Activated T-helper 1 cell treated with anti-CD3 and anti-CD28 coated beads, Interleukin-12 subunit alpha, Interleukin-12 subunit beta, Interleukin-2, Interleukin-4 antibody, amounts not matched to agents 30 ng/mL and 10 ng/mL and 1 ng/mL, durations not matched to agents 14 hours and 24 hours and 36 hours (primary cell): ENCODE results near the gene NEK8. TPM values are rescaled to one million over a fixed set of nuclear protein-coding genes. Genes with fewer than 3 reads are reported as not detected.
"Not testable (repeated sequence)": the region's sequence is repeated elsewhere in the genome, so short reads cannot be mapped to it uniquely, and the experiment has no call there.

Experiments used
- DNase-seq: peaks from one replicate; pipeline ENCODE4 v3.0.0; 2021; ENCODE audit warnings: low spot score
- H3K27ac Mint-ChIP-seq: one replicate; pipeline ENCODE4 v1.8.0; 2021; ENCODE audit warnings: mild to moderate bottlenecking, mixed read lengths
- H3K27me3 Mint-ChIP-seq: one replicate; pipeline ENCODE4 v1.8.0; 2022; ENCODE audit warnings: mild to moderate bottlenecking, moderate library complexity, mixed read lengths; ENCODE audit not compliant: insufficient read depth
- H3K36me3 Mint-ChIP-seq: one replicate; pipeline ENCODE4 v1.8.0; 2021; ENCODE audit warnings: low read depth, mixed read lengths
- H3K4me1 Mint-ChIP-seq: one replicate; pipeline ENCODE4 v1.8.0; 2021; ENCODE audit warnings: low read depth, mixed read lengths
- H3K4me3 Mint-ChIP-seq: one replicate; pipeline ENCODE4 v1.8.0; 2021; ENCODE audit warnings: mild to moderate bottlenecking, moderate library complexity, mixed read lengths
- H3K9me3 Mint-ChIP-seq: one replicate; pipeline ENCODE4 v1.8.0; 2021; ENCODE audit warnings: mixed read lengths
- intact Hi-C: fragments of 100-400 bp; cut with micrococcal nuclease; formaldehyde crosslinking; loops from one replicate; pipeline ENCODE4 v1.15.1; 2024
- total RNA-seq: library from RNA; stranded (reverse); gene quantifications from 2 replicates; pipeline ENCODE4 v1.2.3, GENCODE V29; 2022

The NEK8 gene
- total RNA-seq, 1 donor from 2014 or later, result 5.2 TPM

DNA sequence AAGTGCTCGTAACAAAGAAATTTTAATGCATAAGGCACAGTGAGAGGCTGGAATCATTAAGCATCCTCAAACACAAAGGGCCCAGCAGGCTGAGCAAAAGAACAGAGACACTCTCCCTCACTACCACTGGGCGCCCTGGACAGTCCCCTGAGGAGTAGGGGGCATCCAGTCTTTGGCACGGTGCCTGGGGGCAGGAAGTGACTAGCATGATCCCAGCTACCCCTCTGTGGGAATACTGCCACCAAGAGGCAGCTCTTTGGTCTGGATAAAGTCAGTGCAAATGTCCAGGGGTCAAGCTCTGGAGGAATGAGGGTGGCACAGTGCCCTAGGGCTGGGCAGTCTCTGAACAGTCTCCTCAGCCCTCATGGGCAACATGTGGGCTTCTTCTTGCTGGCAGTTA, 14.3 kb upstream of the NEK8 start:
- Mint-ChIP-seq H3K36me3 (peaks cover 3% of the 10 kb centered on the region), H3K27ac (no peak overlapping the region), H3K4me1 (peaks cover 33% of the 10 kb centered on the region), H3K27me3 (peaks cover 21% of the 10 kb centered on the region), H3K9me3 (no peaks in the 10 kb centered on the region), H3K4me3 (no peak overlapping the region)
- intact Hi-C loops, result loop anchor here (10.0 kb wide), 1 partner anchor 681 kb away; the partner anchor contains the start of gene TAOK1
- no peak for DNase-seq

DNA sequence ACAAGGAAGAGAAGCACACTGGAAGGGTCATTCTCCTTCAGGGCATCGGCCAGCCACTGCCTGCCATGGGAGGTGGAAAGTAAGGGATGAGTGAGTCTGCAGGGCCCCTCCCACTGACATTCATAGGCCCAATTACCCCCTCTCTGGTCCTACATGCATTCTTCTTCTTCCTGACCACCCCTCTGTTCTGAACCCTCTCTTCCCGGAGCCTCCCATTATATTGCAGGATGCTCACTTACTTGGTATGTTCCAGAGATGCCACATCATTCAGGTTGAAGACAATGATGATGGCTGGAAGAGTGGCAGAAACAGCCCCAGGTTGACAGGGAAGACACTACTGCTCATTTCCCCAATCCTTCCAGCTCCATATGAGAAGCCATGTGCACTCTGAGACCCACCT, 13.4 kb upstream of the NEK8 start:
- Mint-ChIP-seq H3K36me3 (peaks cover 9% of the 10 kb centered on the region), H3K27me3 (peaks cover 23% of the 10 kb centered on the region), H3K4me3 (no peak overlapping the region), H3K27ac (no peak overlapping the region), H3K9me3 (no peaks in the 10 kb centered on the region), H3K4me1 (peaks cover 35% of the 10 kb centered on the region)
- DNase-seq, result no peak
- intact Hi-C loops, result loop anchor here (10.0 kb wide), 1 partner anchor 680 kb away; the partner anchor contains the start of gene TAOK1

DNA sequence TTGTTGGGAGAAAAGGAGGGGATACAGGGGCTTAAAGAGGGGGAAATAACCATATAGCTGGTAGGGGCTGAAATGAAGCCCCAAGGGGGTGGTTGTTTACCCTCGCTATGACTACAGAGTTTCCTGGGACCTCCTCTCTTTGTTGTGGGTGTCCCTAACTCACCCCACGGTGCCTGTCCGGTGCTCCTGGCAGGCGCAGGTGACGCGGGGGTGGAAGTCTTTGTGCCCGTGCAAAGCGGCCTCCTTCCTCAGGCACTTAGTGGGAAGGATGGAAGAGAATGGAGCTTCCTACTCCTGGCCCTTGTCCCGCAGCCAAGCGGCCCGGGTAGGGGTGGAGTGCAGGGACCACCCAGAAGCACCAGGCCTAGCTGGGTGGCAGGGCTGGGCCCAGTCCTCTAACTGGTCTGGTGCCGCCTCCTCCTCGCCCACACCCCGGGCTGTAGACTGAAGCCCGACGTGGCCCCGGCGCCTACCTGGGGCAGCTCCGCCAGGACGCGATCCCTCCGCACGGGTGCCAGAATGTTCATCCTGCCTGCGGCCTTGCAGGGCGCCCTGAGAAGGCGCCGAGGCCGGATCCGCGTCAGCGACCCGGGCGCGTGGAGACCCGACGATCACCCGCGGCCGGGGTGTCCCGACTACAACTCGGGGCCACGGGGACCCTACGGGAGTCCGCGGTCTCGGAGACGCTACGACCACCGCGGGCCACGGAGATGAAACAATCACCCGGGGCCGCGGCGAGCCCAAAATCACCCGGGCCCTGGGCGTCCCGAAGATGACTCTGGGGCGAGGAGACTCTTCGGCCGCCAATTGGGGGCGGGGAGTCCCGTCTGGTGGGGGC, 11.6 kb upstream of the NEK8 start:
- Mint-ChIP-seq H3K9me3 (no peaks in the 10 kb centered on the region), H3K27me3 (peaks cover 23% of the 10 kb centered on the region), H3K4me1 (peaks cover 36% of the 10 kb centered on the region), H3K4me3 (no peak overlapping the region), H3K27ac (no peak overlapping the region), H3K36me3 (peaks cover 23% of the 10 kb centered on the region)
- no peak for DNase-seq
- intact Hi-C loops, result loop anchor here (10.0 kb wide), 1 partner anchor 678 kb away; the partner anchor contains the start of gene TAOK1

DNA sequence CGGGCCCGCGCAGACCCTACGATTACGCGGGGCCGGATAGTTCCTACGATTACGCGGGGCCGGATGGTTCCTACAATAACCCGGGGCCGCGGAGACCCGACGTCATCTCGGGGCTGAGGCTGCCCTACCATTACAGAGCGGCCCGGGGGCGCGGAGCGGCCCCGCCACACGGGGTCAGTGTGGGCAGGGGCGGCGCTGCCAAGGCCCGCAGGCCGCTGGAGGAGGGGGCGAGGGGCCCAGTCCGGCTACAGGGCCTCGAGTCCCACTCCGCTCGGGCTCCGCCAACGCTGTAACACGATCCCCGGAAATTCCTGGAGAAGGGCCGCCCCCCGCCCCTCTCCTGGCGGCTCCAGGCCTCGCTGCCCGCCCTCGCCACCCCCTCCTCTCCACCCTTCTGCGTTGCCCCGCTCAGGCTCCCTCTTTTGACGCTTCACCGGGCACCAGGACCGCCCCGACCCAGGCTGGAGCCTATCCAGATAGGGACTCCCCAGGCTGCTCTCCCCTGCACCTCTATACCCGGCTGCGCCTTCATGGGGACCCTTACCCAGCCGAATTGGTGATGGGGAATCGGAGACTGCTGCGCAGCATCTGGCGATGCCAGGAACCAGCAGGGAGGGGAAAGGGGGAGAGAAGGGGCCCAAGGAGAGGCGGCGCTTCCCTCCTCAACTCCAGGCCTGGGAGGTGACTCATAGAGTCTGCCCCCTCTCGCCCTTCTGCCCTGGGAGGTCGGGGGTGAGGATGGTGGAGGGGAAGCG, 10.8 kb upstream of the NEK8 start, which contains the start of gene RAB34:
RAB34 (minus strand) TSS at position 291 of the 755 bp plus-strand sequence. CDS start 602 bp downstream, outside the sequence.
- Mint-ChIP-seq H3K4me1 (peaks cover 35% of the 10 kb centered on the region), H3K27me3 (peaks cover 23% of the 10 kb centered on the region), H3K9me3 (no peaks in the 10 kb centered on the region), H3K4me3 (peak within 1 kb of the TSS; percentile 65), H3K36me3 (peaks cover 31% of the 10 kb centered on the region), H3K27ac (peak within 1 kb of the TSS; percentile 73)
- no peak for DNase-seq
- intact Hi-C loops, result loop anchor here (2.0 to 10.0 kb wide), 4 partner anchors 73 to 677 kb away; partner anchors contain the start of genes BLTP2, IFT20, SPAG5 and TAOK1

DNA sequence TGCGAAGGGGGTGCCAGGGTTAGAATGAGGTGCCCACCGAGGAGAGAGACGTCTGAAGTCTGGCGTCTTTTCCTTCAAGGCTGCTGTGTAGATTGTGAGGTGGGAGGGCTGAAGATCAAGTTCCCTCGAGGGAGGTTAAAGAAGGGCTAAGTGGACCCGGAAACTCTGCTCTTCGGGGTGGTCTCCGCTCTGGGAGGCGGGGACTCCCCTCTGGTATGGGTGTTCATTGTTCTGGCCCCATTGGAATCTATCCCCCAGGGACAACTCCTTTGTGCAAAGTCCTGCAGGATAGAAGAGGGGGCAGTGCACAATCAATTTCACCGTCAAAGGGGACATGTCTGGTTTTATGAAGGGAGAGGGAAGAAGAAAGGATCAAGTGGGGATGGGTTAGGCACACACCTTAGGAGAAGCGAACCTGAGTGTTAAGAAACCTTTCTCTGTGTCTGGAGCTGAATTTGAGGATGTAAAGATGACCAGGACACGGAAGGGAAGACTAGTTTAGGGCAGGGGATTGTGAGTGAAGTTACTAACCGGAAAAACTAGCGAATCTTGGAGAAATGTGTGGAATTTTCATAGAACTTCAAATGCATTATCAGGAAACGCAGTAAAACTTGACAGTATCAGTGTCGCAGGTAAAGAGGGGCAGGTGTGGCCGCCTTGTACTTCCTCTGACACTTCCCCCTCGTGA, 10.1 kb upstream of the NEK8 start:
- Mint-ChIP-seq H3K9me3 (no peaks in the 10 kb centered on the region), H3K4me1 (peaks cover 39% of the 10 kb centered on the region), H3K36me3 (peaks cover 36% of the 10 kb centered on the region), H3K4me3 (peak overlapping the region; percentile 65), H3K27ac (peak overlapping the region; percentile 73), H3K27me3 (peaks cover 23% of the 10 kb centered on the region)
- DNase-seq, result no peak
- intact Hi-C loops, result loop anchor here (1.0 to 10.0 kb wide), 7 partner anchors 7 to 676 kb away; partner anchors contain the start of genes BLTP2, IFT20, NEK8 and PROCA1

DNA sequence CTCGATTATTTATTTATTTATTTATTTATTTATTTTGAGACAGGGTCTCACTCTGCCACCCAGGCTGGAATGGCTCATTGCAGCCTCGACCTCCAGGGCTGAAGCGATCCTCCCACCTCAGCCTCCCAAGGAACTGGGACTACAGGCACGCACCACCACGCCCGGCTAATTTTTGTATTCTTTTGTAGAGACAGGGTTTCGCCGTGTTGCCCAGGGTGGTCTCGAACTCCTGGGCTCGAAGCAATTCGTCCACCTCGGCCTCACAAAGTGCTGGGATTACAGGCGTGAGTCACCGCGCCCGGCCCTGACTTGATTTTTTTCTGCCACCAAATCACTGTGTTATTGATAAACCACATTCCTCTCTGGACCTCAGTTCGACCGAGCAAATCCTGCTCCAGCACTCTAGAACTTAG, 9.6 kb upstream of the NEK8 start:
- DNase-seq, result no peak
- Mint-ChIP-seq H3K4me3 (peak overlapping the region; percentile 100), H3K27me3 (peaks cover 23% of the 10 kb centered on the region), H3K9me3 (no peaks in the 10 kb centered on the region), H3K36me3 (peaks cover 38% of the 10 kb centered on the region), H3K4me1 (peaks cover 44% of the 10 kb centered on the region), H3K27ac (peak overlapping the region; percentile 92)
- intact Hi-C loops, result loop anchor here (1.0 to 10.0 kb wide), 7 partner anchors 8 to 676 kb away; partner anchors contain the start of genes BLTP2, IFT20, NEK8 and PROCA1

DNA sequence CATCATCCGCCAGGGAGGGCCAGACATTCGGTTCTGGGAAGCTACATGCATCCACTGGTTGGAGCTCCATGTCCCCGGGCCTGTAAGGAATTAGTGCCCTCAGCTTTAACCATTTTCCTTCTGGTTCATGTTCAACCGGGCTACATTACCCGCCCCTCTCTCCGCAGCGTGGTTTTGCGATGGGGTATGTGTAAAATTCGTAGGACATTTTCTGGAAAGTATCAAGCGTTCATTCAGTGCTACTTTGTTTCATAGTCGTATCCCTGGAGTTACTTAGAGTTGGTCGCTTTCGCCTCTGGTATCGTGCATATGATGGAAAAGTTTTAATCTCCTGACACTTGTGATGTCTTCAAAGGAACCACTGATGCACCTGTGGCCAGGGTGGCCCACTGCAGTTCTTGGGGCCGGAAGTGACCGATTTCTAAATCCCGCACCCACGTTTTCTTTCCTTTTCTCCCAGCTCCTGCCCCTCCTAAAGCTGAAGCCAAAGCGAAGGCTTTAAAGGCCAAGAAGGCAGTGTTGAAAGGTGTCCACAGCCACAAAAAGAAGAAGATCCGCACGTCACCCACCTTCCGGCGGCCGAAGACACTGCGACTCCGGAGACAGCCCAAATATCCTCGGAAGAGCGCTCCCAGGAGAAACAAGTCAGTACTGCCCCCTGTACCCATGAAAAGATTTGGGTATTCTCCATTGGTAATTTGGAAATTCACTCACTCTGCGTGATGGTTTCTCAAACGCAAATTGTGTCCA, 8.2 kb upstream of the NEK8 start:
- H3K4me3 Mint-ChIP-seq, result peak overlapping the region; percentile 100
- H3K27ac Mint-ChIP-seq, result peak overlapping the region; percentile 92
- peaks cover 12% of the 10 kb centered on the region for H3K27me3 Mint-ChIP-seq
- peaks cover 50% of the 10 kb centered on the region for H3K36me3 Mint-ChIP-seq
- H3K4me1 Mint-ChIP-seq, result peaks cover 58% of the 10 kb centered on the region
- H3K9me3 Mint-ChIP-seq, result no peaks in the 10 kb centered on the region
- intact Hi-C loops, result no loop called here
- DNase-seq, result peak; percentile 18

DNA sequence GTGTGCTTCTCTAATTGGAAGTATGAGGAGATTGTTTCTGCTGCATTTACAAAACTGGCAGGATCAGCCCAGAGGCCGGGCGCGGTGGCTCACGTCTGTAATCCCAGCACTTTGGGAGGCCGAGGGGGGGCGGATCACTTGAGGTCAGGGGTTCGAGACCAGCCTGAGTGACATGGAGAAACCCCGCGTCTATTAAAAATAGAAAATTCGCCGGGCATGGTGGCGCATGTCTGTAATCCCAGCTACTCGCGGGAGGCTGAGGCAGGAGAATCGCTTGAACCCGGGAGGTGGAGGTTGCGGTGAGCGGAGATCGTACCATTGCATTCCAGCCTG, 7.6 kb upstream of the NEK8 start:
- intact Hi-C loops, result not testable (repeated sequence)

DNA sequence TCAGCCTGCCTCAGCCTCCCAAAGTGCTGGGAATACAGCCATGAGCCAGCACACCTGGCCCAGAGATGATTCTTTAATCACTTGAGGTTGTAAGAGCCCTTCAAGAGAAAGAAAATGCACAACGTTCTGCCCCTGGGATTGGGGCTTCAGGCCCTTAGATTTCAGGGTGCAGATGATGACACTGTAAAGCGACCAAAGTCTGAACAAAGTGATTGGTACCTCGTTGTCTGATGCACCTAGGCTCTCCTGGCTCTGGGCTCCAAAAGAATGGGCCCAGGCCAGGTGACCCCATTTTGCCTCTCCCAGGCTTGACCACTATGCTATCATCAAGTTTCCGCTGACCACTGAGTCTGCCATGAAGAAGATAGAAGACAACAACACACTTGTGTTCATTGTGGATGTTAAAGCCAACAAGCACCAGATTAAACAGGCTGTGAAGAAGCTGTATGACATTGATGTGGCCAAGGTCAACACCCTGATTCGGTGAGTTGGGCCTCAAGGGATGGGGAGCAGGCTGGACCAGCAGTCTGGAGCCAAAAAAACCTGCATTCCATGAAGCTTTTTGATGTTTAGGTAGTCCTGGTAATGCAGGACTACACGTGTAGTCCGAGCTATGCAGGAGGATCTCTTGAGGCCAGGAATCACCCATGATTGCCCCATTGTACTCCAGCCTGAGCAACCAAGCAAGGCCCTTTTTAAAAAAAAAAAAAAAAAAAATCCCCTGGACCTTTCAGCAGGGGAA, 6.0 kb upstream of the NEK8 start:
- DNase-seq, result no peak
- no peaks in the 10 kb centered on the region for H3K9me3 Mint-ChIP-seq
- H3K36me3 Mint-ChIP-seq, result peaks cover 53% of the 10 kb centered on the region
- peak overlapping the region; percentile 100 for H3K4me3 Mint-ChIP-seq
- intact Hi-C loops, result no loop called here
- H3K27ac Mint-ChIP-seq, result peak overlapping the region; percentile 48
- peaks cover 69% of the 10 kb centered on the region for H3K4me1 Mint-ChIP-seq
- peaks cover 7% of the 10 kb centered on the region for H3K27me3 Mint-ChIP-seq

More for the DNA sequence above, 7.6 kb upstream of the NEK8 start:
- DNase-seq, H3K27me3 Mint-ChIP-seq, H3K9me3 Mint-ChIP-seq: not testable (repeated sequence)
- peaks cover 59% of the 10 kb centered on the region for H3K4me1 Mint-ChIP-seq
- peaks cover 53% of the 10 kb centered on the region for H3K36me3 Mint-ChIP-seq
- H3K27ac Mint-ChIP-seq, result peak overlapping the region; percentile 92
- peak overlapping the region; percentile 100 for H3K4me3 Mint-ChIP-seq

DNA sequence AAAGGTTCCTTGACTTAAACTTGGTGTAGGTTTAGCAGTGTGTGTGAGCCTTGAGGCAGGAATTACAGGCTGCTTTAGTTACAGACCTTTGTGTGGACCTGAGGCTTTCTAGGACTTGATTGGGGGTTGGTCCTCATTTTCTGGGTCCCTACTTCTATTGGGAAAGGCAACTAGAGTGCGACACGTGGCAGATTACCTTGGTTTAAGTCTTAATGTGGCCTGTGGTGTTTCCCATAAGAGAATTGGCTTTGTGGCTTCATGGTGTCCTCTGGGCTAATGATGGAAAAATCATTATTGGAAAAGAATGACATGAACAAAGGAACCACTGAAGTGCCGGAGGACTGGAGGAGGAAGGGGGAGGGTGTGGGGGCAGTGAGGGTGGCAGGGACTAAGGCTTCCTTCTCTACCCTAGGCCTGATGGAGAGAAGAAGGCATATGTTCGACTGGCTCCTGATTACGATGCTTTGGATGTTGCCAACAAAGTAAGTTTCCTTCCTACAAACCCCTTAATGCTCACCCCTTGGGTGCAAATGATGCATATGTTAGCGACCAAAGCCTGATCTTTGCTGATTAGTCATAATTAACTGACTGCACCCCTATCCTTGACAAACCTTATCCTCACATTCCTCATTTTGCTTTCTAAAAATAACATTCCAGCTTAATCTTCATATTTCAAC, 5.3 kb upstream of the NEK8 start:
- H3K36me3 Mint-ChIP-seq, result peaks cover 53% of the 10 kb centered on the region
- no peaks in the 10 kb centered on the region for H3K9me3 Mint-ChIP-seq
- intact Hi-C loops, result no loop called here
- no peak for DNase-seq
- H3K27me3 Mint-ChIP-seq, result peaks cover 7% of the 10 kb centered on the region
- peak overlapping the region; percentile 49 for H3K4me3 Mint-ChIP-seq
- H3K27ac Mint-ChIP-seq, result peak overlapping the region; percentile 17
- peaks cover 71% of the 10 kb centered on the region for H3K4me1 Mint-ChIP-seq
